ENCODE data around the gene FBXL4.

The FBXL4 gene

DNA sequence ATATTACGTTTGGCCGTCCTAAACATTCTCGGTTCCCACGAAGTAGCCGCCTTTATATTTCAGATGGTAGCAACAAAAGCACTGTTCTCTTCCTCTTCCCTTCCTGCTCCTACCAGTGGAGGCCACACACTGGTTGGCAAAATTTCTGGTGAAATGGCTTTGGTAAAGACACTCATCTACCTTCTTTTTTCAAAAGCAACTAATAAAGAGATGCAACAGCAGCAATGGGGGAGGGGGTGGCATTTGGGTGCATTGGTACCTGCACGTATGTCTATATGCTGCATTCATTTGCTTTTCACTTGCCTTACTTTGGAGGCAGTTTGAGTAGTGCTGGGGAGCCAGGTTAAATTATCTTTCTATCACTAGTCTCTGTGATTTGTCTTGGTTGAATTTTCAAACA, 107.4 kb downstream of the FBXL4 start:
- no peak for DNase-seq (ENCODE audit: low read depth in 2 of 2, low spot score in 1 of 2)

DNA sequence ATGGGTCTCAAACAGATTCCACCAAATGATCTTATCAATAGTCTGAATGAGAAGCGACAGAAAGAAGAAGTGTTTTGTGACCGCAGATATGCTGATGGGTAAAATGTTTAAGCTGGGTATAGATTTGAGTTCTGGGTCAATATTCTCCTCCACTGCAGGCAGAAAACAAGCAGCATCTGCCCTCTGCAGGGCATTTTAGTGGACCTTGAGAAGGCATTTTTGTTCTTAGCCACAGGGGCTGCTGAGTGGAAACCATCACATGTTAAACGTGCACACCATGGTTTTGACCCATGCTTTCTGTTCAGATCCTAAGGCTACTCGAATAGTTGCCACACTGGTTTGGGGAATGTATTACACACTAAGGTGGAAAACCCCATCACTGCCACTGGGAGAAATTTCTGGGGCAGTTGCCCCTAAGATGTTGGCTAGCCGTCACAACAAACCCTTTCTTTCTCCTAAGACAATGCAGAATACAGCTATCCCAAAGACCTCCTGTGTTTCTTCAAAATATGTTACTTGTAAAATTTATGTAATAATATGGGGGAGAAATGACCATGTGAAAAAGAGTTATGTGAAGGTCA, 107.9 kb downstream of the FBXL4 start:
- no peak for DNase-seq (ENCODE audit: low read depth in 2 of 2, low spot score in 1 of 2)

DNA sequence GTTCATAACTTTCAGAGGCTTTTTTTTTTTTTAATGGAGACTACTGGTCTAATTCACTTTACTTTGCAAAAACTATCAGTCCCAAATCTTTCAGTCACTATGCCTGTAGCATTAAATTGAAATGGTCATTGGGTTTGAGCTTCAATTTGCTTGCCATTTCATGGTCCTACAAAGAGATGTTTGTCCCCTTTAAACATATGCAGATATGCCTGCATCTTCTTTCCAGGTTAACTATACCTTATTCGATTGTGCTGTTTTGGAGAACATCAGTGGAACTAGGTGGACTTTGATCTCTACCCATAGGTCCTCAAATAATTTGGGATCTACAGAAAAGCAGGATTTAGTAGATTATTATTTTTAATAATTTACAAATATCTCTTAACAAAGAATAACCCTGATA, 108.8 kb downstream of the FBXL4 start:
- DNase-seq (ENCODE audit: low read depth in 2 of 2, low spot score in 1 of 2) = no peak

DNA sequence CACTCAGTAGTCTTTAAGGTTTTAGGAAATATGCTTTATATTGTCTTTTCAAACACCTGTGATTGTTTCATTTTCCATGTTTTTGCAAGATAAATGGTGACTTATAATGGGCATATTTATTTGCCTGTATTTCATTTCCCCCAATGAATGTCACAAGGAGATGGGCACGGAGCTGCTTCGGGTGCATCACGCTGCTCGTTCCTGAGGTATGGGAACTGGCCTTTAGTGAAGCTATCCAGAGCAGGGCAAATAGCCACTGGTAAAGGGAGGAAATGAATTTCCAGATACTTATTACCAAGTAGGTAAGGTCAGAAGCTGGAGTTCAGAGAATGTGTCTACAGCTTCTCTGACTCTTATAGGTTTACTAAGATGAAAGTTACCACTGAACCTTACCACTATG, 109.7 kb downstream of the FBXL4 start:
- DNase-seq (ENCODE audit: low read depth in 2 of 2, low spot score in 1 of 2) = no peak

DNA sequence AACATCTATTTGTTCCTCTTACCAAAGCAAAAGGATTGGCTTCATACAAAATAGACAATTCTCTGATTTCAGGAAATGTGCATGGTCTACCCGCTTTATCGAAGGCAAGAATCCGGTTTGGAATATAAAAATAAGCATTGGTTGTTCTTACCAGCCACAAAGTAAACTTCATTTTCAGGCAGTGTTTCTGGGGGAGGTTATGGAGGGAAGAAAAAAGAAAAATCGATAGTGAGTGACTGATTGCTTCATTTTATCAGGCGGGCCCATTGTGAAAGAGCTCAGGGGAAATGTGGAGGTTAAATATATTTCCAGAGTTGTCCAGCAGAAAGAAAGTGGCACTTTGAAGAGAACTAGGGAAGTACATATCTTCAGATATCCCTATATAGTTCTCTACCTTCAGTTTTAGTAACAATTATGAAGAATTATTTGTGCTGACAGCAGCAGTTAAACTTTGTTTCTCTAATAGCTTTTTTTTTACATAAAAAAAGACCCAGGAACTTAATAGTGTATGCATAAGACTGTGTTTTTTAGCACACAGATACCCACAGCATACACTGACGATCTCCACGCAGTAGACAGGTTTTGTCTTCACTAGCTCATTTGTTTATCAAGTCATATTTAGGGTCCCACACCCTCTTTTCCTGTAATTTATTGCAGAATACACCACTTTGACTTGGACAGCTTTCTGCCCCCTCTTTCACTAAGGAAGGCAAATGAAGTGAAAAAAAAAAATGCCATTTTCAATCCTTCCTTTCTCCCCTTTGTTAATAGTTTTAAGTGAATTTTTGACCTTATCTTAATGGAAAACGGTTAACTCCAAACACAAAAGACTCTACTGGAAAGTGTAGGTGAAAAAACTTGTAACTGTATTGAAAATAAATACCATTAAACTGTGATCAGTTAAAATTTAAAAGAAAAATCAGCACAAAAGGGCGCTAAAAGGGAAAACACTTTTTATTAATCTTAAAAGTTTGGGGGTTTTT, 110.5 kb downstream of the FBXL4 start:
- DNase-seq (ENCODE audit: low read depth in 2 of 2, low spot score in 1 of 2) = no peak

DNA sequence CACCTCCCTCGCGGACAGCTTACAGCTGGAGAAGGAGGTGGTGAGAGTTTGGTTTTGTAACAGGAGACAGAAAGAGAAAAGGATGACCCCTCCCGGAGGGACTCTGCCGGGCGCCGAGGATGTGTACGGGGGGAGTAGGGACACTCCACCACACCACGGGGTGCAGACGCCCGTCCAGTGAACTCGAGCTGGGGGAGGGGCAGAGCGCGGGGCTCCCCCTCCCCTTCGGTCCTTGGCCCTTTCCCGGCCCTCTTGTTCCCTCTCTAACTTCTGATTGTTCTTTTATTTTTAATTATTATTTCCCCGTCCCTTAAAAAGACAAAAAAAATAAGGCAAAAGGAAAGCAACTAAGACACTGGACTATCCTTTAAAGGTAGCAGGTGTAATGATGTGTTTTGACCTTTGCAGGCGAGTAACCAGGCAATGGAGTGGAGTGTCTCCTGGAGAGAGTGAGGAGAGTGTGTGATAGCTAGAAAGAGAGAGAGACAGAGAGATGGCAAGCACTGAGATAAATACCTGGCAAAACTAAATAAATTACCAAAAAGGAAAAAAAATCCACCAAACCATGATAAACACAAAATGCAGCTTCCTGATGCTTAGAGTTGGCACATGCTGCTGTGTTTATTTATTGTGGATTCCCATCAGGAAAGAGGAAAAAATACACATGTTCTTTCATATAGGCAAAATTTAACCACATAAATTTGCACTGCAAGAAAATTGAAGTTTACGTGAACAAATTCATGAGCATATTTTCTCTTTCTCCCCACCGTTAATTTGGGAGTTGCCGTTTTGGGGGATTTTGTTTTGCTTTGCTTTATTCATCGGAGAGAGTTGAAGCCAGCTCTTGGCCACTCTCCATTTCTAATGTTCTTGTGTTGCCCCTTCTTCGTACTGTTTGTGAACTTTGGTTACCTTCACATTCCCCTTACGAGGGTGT, 111.5 kb downstream of the FBXL4 start:
- DNase-seq (ENCODE audit: low read depth in 2 of 2, low spot score in 1 of 2) = no peak

DNA sequence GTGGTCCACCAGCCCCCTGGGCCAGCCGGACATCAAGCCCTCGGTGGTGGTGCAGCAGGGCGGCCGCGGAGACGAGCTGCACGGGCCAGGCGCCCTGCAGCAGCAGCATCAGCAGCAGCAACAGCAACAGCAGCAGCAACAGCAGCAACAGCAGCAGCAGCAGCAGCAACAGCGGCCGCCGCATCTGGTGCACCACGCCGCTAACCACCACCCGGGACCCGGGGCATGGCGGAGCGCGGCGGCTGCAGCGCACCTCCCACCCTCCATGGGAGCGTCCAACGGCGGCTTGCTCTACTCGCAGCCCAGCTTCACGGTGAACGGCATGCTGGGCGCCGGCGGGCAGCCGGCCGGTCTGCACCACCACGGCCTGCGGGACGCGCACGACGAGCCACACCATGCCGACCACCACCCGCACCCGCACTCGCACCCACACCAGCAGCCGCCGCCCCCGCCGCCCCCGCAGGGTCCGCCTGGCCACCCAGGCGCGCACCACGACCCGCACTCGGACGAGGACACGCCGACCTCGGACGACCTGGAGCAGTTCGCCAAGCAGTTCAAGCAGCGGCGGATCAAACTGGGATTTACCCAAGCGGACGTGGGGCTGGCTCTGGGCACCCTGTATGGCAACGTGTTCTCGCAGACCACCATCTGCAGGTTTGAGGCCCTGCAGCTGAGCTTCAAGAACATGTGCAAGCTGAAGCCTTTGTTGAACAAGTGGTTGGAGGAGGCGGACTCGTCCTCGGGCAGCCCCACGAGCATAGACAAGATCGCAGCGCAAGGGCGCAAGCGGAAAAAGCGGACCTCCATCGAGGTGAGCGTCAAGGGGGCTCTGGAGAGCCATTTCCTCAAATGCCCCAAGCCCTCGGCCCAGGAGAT, 112.4 kb downstream of the FBXL4 start:
- DNase-seq (ENCODE audit: low read depth in 2 of 2, low spot score in 1 of 2) = no peak

DNA sequence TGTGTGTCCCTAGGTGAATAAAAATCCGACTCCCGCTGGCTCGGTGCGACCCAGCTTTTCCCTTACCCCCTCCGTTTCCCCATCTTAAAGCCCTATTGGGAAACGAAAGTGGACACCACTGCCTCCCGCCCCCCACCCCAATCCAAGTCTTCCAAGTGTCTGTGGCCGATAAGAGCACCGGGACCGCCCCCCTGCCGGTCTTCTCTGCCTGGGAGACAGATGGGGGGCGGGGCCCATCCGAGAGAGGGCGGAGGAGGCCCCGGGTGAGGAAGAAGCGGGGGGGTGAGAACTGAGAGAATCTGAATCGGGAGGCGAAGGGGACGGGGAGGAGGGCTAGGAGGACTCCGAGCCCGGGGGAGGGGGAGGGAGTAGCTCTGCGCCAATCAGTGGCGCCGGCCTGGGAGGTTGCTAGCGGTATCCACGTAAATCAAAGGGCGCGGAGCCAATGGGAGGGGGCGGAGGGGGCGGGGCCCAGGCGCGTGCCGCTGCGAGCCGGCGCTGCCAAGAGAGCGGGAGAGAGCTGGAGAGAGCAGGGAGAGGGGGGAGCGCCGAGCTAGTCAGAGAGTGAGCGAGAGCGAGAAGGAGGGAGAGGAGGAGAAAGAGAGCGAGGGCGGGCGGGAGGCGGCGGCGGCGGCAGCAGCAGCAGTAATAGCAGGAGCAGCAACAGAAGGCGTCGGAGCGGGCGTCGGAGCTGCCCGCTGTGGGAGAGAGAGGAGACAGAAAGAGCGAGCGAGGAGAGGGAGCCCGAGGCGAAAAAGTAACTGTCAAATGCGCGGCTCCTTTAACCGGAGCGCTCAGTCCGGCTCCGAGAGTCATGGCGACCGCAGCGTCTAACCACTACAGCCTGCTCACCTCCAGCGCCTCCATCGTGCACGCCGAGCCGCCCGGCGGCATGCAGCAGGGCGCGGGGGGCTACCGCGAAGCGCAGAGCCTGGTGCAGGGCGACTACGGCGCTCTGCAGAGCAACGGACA, 113.4 kb downstream of the FBXL4 start, which contains the start of gene POU3F2:
POU3F2 (plus strand) TSS at position 515 of the 972 bp plus-strand sequence; CDS start at position 815, 300 bp downstream.
- no peak for DNase-seq (ENCODE audit: low read depth in 2 of 2, low spot score in 1 of 2)

DNA sequence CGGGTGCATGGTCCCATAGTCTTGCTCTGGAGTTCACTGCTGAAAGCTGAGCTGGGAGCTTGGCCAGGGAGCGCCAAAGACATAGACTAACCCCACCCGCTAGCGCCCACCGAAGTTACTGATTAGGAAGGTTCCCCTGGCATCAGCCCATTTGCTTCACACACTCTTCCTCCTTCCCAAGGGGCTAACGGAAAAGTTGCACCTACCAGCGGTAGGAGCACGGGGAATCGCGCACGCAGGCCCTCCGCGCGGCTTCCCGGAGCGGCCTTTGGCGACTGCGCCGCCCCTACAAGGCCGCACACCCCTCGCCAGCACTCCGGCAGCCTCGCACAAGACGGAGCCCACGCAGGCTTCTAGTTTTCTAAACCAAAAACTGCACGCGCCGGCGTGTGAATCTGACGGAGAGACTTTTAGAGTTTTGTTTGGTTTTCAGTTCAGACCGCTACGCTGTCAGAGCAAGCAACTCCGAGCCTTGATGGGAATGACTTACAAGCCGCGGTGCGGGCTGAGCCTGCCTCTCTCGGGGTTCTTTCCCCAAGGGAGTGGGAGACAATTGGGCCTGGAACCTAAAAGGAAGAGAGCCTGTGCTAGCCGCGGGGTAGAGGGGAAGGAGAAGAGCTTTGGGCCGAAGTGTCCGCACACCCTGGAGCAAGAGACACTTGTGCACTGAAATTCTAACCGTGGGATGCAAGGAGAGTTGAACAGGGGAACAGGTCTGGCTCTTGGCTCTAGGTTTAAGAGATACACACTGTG, 114.3 kb downstream of the FBXL4 start:
- DNase-seq (ENCODE audit: low read depth in 2 of 2, low spot score in 1 of 2) = no peak

DNA sequence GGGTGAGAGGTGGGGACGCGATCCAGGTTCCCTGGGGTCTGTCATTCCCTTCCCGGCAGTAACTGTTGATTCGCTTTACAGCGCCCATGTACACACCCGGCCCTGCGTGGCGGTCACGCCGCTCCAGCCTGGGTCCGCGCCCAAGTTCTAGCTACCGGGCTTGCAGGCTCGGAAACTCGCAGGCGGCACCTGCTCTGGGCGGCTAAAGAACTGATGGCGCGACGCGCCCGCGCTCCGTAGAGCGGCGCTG, 114.8 kb downstream of the FBXL4 start:
- no peak for DNase-seq (ENCODE audit: low read depth in 2 of 2, low spot score in 1 of 2)

DNA sequence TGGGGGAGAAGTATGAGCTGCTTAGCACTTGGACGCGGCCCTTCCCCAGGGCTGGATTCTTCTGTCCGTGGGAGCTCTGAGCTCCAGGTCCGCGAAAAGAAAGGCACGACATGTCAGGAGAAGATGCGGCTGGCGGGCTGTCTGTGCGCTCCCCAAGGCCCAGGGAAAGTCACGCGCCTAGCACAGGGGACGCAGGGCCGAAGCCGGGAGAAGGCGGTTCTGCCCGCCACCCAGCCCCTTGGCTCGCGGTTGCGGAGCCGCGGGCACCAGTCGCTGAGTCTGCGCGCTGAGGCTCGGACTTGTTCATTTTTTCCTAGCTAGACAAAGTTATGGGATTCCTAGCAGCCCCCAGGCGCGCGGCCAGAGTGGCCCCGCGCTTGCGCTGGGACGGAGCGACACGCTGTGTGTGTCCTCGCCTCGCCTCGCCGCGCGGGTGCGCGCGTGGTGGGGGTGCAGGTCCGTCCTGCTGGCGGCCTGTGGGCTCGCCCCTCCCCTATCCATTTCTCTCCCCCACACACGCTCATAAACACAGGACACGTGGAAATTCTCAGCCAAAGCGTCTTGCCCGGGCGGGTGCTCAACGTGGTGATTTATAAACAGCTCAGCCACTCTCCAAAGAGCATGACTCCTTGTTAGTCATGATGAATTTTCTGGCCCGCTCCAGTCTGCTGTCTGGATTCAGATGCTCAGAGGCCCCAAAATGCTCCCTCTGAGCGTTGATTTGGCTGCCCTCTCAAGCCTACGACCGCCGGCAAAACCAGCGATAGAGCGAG, 115.3 kb downstream of the FBXL4 start:
- DNase-seq (ENCODE audit: low read depth in 2 of 2, low spot score in 1 of 2) = no peak

DNA sequence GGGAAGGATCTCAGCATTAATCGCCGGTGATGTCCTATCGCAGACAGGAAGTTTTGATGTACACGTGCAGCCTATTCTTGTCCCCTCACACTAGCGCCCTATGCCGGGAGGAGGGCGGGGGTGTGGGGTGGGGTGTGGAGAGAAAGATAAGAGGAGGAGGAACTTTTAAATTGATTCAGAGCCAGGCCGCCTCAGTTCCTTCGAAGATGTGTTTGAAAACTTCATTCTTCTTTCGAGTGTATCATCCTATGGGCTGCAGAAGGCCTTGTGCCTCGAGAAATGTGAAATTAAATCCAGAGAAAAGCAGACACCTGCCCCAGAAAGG, 115.8 kb downstream of the FBXL4 start:
- DNase-seq (ENCODE audit: low read depth in 2 of 2, low spot score in 1 of 2) = no peak

DNA sequence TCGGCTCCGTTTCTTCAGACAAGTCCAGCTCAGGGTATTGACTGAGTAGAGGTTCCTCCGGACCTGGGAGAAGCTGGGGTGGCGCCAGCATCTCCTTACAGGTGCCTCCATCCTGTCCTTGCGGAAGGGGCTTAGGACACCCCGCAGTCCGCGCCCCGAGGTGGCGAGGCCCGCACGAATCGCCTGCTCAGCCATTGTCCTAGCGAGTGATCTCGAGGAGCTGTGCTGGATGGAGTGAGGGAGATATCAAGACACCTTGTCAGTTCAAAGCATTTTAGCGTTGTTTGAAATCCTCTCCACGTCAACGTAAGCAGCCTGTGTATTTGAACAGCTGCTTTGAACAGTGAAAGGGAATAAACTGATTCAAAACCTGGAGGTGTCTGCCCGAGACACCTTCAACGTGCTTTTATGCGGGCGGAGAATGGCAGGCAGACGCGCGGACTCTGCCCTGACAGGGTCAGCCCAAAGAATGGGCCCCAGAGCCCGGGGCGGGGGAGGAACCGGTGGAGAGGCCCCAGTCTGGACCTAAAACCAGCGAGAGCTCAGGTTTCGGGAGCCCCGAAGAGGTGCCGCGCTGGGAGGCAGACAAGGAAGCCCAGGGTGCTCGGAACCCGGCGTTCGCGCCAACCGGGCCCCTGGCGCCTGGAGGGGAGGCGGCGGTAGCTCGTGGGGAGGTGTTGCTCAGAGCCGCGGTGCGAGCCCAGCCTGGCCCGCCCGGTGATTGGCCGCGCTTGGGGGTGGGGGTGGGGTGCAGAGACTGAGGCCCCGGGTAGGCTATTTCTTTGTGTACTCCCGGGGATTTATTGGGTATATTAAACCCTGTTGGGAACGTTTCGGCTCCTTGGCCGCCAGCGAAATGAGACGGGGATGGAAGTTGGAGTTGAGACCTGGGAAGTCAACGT, 116.4 kb downstream of the FBXL4 start:
- DNase-seq (ENCODE audit: low read depth in 2 of 2, low spot score in 1 of 2) = no peak

DNA sequence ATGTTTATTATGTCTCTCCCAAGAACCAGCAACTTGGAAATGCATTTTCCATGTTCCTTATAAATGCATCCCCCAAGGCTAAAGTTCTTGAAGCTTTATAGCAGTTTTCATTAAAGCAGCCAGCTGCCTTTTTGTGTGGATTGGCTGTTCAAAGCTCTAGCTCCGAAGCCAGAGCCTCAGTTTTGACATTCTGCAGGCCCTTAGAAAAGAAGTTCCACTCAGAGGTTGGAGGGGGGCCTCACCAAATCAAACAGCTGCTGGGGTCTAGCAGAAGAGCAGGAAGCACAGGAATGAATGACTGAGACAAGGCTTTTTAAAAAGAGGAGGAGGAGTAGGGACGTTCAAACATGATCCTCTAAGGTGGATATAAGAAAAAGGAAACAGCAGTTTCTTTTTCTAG, 117.6 kb downstream of the FBXL4 start:
- no peak for DNase-seq (ENCODE audit: low read depth in 2 of 2, low spot score in 1 of 2)

DNA sequence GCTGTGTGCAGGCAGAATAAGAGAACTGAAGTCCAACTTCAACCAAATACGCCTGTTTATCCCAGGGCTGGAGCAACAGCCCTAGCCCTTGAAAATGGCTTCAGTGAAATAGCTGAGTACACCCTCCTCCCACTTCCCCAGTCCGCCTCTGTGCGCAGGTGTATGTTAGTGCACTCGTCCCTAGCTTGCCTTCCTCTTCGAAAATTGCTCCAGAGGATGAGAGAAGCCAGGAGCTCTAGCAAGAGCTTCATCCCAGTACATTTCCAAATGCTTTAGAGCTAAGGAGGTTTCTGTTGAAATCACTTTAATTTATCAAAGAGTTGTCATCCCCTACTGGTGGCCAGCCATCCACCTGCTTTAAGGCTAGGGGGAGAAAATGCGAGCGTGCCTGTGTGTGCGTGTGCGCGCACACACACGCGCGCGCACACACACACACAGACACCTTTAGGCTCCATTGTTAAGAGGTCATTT, 118.8 kb downstream of the FBXL4 start:
- DNase-seq (ENCODE audit: low read depth in 2 of 2, low spot score in 1 of 2) = no peak

DNA sequence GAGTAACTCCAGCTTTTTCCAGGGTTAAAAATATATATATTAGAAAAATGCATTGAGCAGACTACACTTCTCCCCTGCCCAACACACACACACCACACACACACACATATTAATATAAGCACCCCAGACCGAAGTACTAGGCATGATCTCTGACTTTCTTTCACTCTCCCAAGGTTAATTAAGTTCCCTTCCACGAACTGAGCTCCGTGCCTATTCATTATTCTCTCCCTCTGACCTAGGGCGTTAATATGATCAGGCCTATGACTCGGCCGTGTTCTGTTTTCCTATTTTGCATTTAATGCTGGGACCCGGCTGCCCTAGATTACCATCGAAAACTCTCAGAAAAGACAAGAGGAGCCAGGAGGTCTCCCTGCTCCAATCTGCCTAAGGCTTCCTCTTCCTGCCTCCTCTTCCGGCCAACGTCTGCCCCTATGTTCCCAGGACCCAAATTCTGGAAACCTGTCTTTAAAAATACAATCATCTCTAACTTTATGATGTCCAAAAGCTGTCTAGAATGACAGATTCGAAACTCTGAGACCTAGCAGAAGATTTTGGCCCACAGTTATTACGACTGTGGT, 119.4 kb downstream of the FBXL4 start:
- DNase-seq (ENCODE audit: low read depth in 2 of 2, low spot score in 1 of 2) = no peak

Measured in stimulated activated CD8-positive, alpha-beta memory T cell treated with anti-CD3 and anti-CD28 coated beads, Interleukin-4, amount 100 ng/mL, for 1 hour (primary cell).